Vagina (tissue), 2 donors: ENCODE results near the gene SYCN. TPM values are rescaled to one million over a fixed set of nuclear protein-coding genes. Genes with fewer than 3 reads are reported as not detected.

Source experiments
- DNase-seq, 2 donors: peaks; one replicate each; pipeline ENCODE4 v3.0.0-alpha.2; 2017; ENCODE audit errors: extremely low spot score in 2 of 2
- H3K27ac ChIP-seq: fragments of 200-600 bp; sonication (generic); one replicate; pipeline ENCODE4 v1.5.1; 2019
- H3K27me3 ChIP-seq: fragments of 200-600 bp; sonication (generic); one replicate; pipeline ENCODE4 v1.5.1; 2019
- H3K36me3 ChIP-seq, 2 donors: fragments of 200-600 bp; sonication (generic); one replicate each; pipeline ENCODE4 v1.5.1; 2017 to 2019
- H3K4me1 ChIP-seq: fragments of 200-600 bp; sonication (generic); one replicate; pipeline ENCODE4 v1.5.1; 2019
- H3K4me3 ChIP-seq, 2 donors: fragments of 200-600 bp; sonication (generic); 1 replicate in 1 of 2; 2 replicates in 1 of 2; pipeline ENCODE4 v1.5.1; 2016 to 2019
- H3K9me3 ChIP-seq: fragments of 200-600 bp; sonication (generic); one replicate; pipeline ENCODE4 v1.5.1; 2019
- CTCF ChIP-seq, 3 experiments: fragments of 450-650 bp in 2 of 3; fragments of 200-600 bp in 1 of 3; sonication (generic) in 1 of 3; IDR thresholded peaks; one replicate each; pipeline ENCODE4 v1.5.1; 2017 to 2019; ENCODE audit warnings: antibody characterized with exemption in 3 of 3, mild to moderate bottlenecking in 2 of 3, moderate library complexity in 2 of 3
- POLR2A ChIP-seq, 2 donors: fragments of 450-650 bp; IDR thresholded peaks; one replicate each; pipeline ENCODE4 v1.6.1; 2017; ENCODE audit warnings: antibody characterized with exemption in 2 of 2, mild to moderate bottlenecking in 2 of 2, moderate library complexity in 2 of 2
- POLR2AphosphoS5 ChIP-seq, 2 donors: sonication (generic); formaldehyde crosslinking; IDR thresholded peaks; one replicate each; pipeline ENCODE4 v1.9.0; 2017; ENCODE audit warnings: antibody characterized with exemption in 2 of 2, mild to moderate bottlenecking in 2 of 2, low read depth in 1 of 2; ENCODE audit not compliant: insufficient read depth in 1 of 2
- intact Hi-C: fragments of 100-400 bp; cut with DNase I; formaldehyde crosslinking; loops from one replicate; pipeline ENCODE4 v1.15.1; 2023
- total RNA-seq: library from RNA; depleted of rRNA; stranded (reverse); fragments of >200 nt; gene quantifications from one replicate; pipeline ENCODE4 v1.2.3, GENCODE V29; 2016

Gene SYCN
- total RNA-seq = not detected

GRCh38 chr19:39203372-39204341, at the start of gene SYCN:
TSS of gene SYCN (minus strand) at chr19:39204263. CDS start at chr19:39204254, 9 bp downstream.
- intact Hi-C loops = loop anchor here (10.0 kb wide), 1 partner anchor 1751 kb away; no protein-coding TSS in a partner anchor
- TF ChIP-seq POLR2A (IDR thresholded peaks at IDR 0.05) = no peak
- TF ChIP-seq CTCF (IDR thresholded peaks at IDR 0.05) = no peak
- no peak for TF ChIP-seq POLR2AphosphoS5 (IDR thresholded peaks at IDR 0.05; ENCODE audit: insufficient read depth in 1 of 2, low read depth in 1 of 2)
- Histone ChIP-seq H3K27ac (no peak within 1 kb of the TSS), H3K9me3 (no peaks in the 10 kb centered on the region), H3K27me3 (peaks cover 7% of the 10 kb centered on the region), H3K36me3 (no peaks in the 10 kb centered on the region), H3K4me1 (no peaks in the 10 kb centered on the region), H3K4me3 (no peak within 1 kb of the TSS)
- no peak for DNase-seq

- intact Hi-C loops = no loop called here
- no peak for DNase-seq
- no peaks in the 10 kb centered on the region for H3K4me1 ChIP-seq
- no peak overlapping the region for H3K27ac ChIP-seq
- no peak overlapping the region for H3K4me3 ChIP-seq
- H3K36me3 ChIP-seq = no peaks in the 10 kb centered on the region
- no peaks in the 10 kb centered on the region for H3K9me3 ChIP-seq
- no peak for TF ChIP-seq POLR2A (IDR thresholded peaks at IDR 0.05)
- H3K27me3 ChIP-seq = no peaks in the 10 kb centered on the region
These were observed 49.5 kb upstream of the SYCN start for GRCh38 chr19:39253374-39254149.

GRCh38 chr19:39252458-39252857, 48.4 kb upstream of the SYCN start:
- intact Hi-C loops = no loop called here
- no peak for TF ChIP-seq POLR2A (IDR thresholded peaks at IDR 0.05)
- no peak for TF ChIP-seq POLR2AphosphoS5 (IDR thresholded peaks at IDR 0.05; ENCODE audit: insufficient read depth in 1 of 2, low read depth in 1 of 2)
- no peak for TF ChIP-seq CTCF (IDR thresholded peaks at IDR 0.05)
- Histone ChIP-seq H3K27me3 (peaks cover 10% of the 10 kb centered on the region), H3K4me3 (no peak overlapping the region), H3K9me3 (no peaks in the 10 kb centered on the region), H3K27ac (no peak overlapping the region), H3K4me1 (peaks cover 6% of the 10 kb centered on the region), H3K36me3 (no peaks in the 10 kb centered on the region)
- DNase-seq = no peak

GRCh38 chr19:39251846-39252245, 47.8 kb upstream of the SYCN start:
- intact Hi-C loops = no loop called here
- Histone ChIP-seq H3K9me3 (no peaks in the 10 kb centered on the region), H3K36me3 (no peaks in the 10 kb centered on the region), H3K27me3 (peaks cover 11% of the 10 kb centered on the region), H3K27ac (no peak overlapping the region), H3K4me1 (peaks cover 12% of the 10 kb centered on the region), H3K4me3 (no peak overlapping the region)
- no peak for DNase-seq
- TF ChIP-seq POLR2AphosphoS5 (IDR thresholded peaks at IDR 0.05; ENCODE audit: insufficient read depth in 1 of 2, low read depth in 1 of 2) = no peak
- no peak for TF ChIP-seq POLR2A (IDR thresholded peaks at IDR 0.05)
- TF ChIP-seq CTCF (IDR thresholded peaks at IDR 0.05) = no peak

- Histone ChIP-seq H3K27ac (no peak overlapping the region), H3K4me3 (no peak overlapping the region)
- no peak for TF ChIP-seq POLR2AphosphoS5 (IDR thresholded peaks at IDR 0.05; ENCODE audit: insufficient read depth in 1 of 2, low read depth in 1 of 2)
These were observed 47.0 kb upstream of the SYCN start for GRCh38 chr19:39251081-39251480.

More at GRCh38 chr19:39251081-39251480, 47.0 kb upstream of the SYCN start:
- intact Hi-C loops = no loop called here
- no peaks in the 10 kb centered on the region for H3K9me3 ChIP-seq
- peaks cover 11% of the 10 kb centered on the region for H3K27me3 ChIP-seq
- DNase-seq = no peak
- no peaks in the 10 kb centered on the region for H3K36me3 ChIP-seq
- H3K4me1 ChIP-seq = peaks cover 12% of the 10 kb centered on the region
